Measurements from ENCODE around the gene TCF3.

GRCh38 chr19:1568320-1569019 lies 83.9 kb downstream of the TCF3 start, which contains the start of gene MEX3D:
- TF ChIP-seq POLR2A (IDR thresholded peaks at IDR 0.05) (peak in 1 of 2 donors; percentile 21), CTCF (IDR thresholded peaks at IDR 0.05) (no peak)

All from tibial nerve (tissue), 3 donors.